SK-N-SH treated with all-trans-retinoic acid at 6 μM for 48 hours (cell line): ENCODE data around the gene ARL11.
A peak's percentile ranks its signal among the peaks of the same experiment; 100 is the strongest.

Experiments used
- ATAC-seq: fragments of 200-7000 bp; cut with Tn5 transposase; 3 replicates; pipeline ENCODE4 v1.9.1; 2020; ENCODE audit warnings: mild to moderate bottlenecking, moderate library complexity
- BACH2 ChIP-seq: fragments of 250-450 bp; sonication (Bioruptor Pico); IDR thresholded peaks from 2 replicates; pipeline ENCODE4 v1.9.0; 2021; ENCODE audit warnings: mild to moderate bottlenecking, borderline replicate concordance
- CREB5 ChIP-seq: fragments of 250-450 bp; sonication (Bioruptor Pico); IDR thresholded peaks from 2 replicates; pipeline ENCODE4 v1.5.1; 2020; ENCODE audit warnings: low read depth, mild to moderate bottlenecking, moderate library complexity
- CSDC2 ChIP-seq: fragments of 250-450 bp; sonication (Bioruptor Pico); IDR thresholded peaks from 2 replicates; pipeline ENCODE4 v1.5.0; 2020; ENCODE audit warnings: mild to moderate bottlenecking, moderate library complexity
- CSRNP3 ChIP-seq: fragments of 250-450 bp; sonication (Bioruptor Pico); IDR thresholded peaks from 2 replicates; pipeline ENCODE4 v1.5.1; 2021; ENCODE audit warnings: mild to moderate bottlenecking, moderate library complexity
- ESRRG ChIP-seq: fragments of 250-450 bp; sonication (Bioruptor Pico); IDR thresholded peaks from 2 replicates; pipeline ENCODE4 v1.6.1; 2021; ENCODE audit warnings: mild to moderate bottlenecking
- GLIS3 ChIP-seq: fragments of 250-450 bp; sonication (Bioruptor Pico); IDR thresholded peaks from 2 replicates; pipeline ENCODE4 v1.5.0; 2020; ENCODE audit warnings: mild to moderate bottlenecking, moderate library complexity
- ISL1 ChIP-seq: fragments of 250-450 bp; sonication (Bioruptor Pico); IDR thresholded peaks from 2 replicates; pipeline ENCODE4 v2.1.2; 2022; ENCODE audit warnings: mild to moderate bottlenecking, moderate library complexity
- OSR1 ChIP-seq: fragments of 250-450 bp; sonication (Bioruptor Pico); IDR thresholded peaks from 2 replicates; pipeline ENCODE4 v1.8.0; 2022; ENCODE audit warnings: moderate library complexity, mild to moderate bottlenecking, inconsistent platforms
- PPARA ChIP-seq: fragments of 250-450 bp; sonication (Bioruptor Pico); IDR thresholded peaks from 2 replicates; pipeline ENCODE4 v1.5.0; 2020; ENCODE audit warnings: mild to moderate bottlenecking, borderline replicate concordance
- RARB ChIP-seq: fragments of 250-450 bp; sonication (Bioruptor Pico); IDR thresholded peaks from 2 replicates; pipeline ENCODE4 v1.8.0; 2021; ENCODE audit warnings: mild to moderate bottlenecking, moderate library complexity
- SNAI2 ChIP-seq: fragments of 250-450 bp; sonication (Bioruptor Pico); IDR thresholded peaks from 2 replicates; pipeline ENCODE4 v1.5.0; 2020; ENCODE audit warnings: mild to moderate bottlenecking, moderate library complexity
- TCF4 ChIP-seq: fragments of 250-450 bp; sonication (Bioruptor Pico); IDR thresholded peaks from 2 replicates; pipeline ENCODE4 v1.8.0; 2021; ENCODE audit warnings: mild to moderate bottlenecking, moderate library complexity, borderline replicate concordance
- TOX ChIP-seq: fragments of 250-450 bp; sonication (Bioruptor Pico); IDR thresholded peaks from 2 replicates; pipeline ENCODE4 v1.8.0; 2021; ENCODE audit warnings: mild to moderate bottlenecking, moderate library complexity, borderline replicate concordance
- TSHZ2 ChIP-seq: fragments of 250-450 bp; sonication (Bioruptor Pico); IDR thresholded peaks from 2 replicates; pipeline ENCODE4 v1.5.0; 2020; ENCODE audit warnings: mild to moderate bottlenecking, moderate library complexity
- ZC3H10 ChIP-seq: fragments of 250-450 bp; sonication (Bioruptor Pico); IDR thresholded peaks from 2 replicates; pipeline ENCODE4 v1.5.1; 2021; ENCODE audit warnings: mild to moderate bottlenecking, moderate library complexity
- ZFP3 ChIP-seq: fragments of 250-450 bp; sonication (Bioruptor Pico); IDR thresholded peaks from 2 replicates; pipeline ENCODE4 v1.5.0; 2020; ENCODE audit warnings: mild to moderate bottlenecking, moderate library complexity
- ZNF565 ChIP-seq: fragments of 450-650 bp; formaldehyde crosslinking; conservative IDR thresholded peaks from 2 replicates; pipeline ENCODE4 v1.5.0; 2020; ENCODE audit warnings: low read depth, mild to moderate bottlenecking, moderate library complexity
- ZNF70 ChIP-seq: fragments of 450-650 bp; formaldehyde crosslinking; IDR thresholded peaks from 2 replicates; pipeline ENCODE4 v1.5.0; 2020; ENCODE audit warnings: mild to moderate bottlenecking, moderate library complexity
- ZNF8 ChIP-seq: fragments of 450-650 bp; formaldehyde crosslinking; IDR thresholded peaks from 2 replicates; pipeline ENCODE4 v1.5.0; 2020; ENCODE audit warnings: mild to moderate bottlenecking, moderate library complexity
- TF ChIP-seq, protein P1 (sequence below): fragments of 250-450 bp; sonication (Bioruptor Pico); IDR thresholded peaks from 2 replicates; pipeline ENCODE4 v1.8.0; 2021; ENCODE audit warnings: low read depth, mild to moderate bottlenecking, moderate library complexity, borderline replicate concordance

Gene ARL11

GRCh38 chr13:49655906-49656305, 27.6 kb downstream of the ARL11 start:
- ATAC-seq, result no peak

GRCh38 chr13:49657241-49657641, 28.9 kb downstream of the ARL11 start:
- no peak for ATAC-seq
- TF ChIP-seq CSRNP3, result no peak
- TF ChIP-seq SNAI2, result no peak
- no peak for TF ChIP-seq ZC3H10 (CRISPR knock-in tag)
- no peak for TF ChIP-seq ZNF565 (CRISPR knock-in tag)
- no peak for TF ChIP-seq TCF4 (CRISPR knock-in tag)
- no peak for TF ChIP-seq GLIS3 (CRISPR knock-in tag)
- no peak for TF ChIP-seq ZFP3 (CRISPR knock-in tag)
- TF ChIP-seq OSR1 (CRISPR knock-in tag), result no peak
- no peak for TF ChIP-seq CSDC2 (CRISPR knock-in tag)
- TF ChIP-seq CREB5, result no peak
- no peak for TF ChIP-seq ZNF70
- no peak for TF ChIP-seq BACH2
- no peak for TF ChIP-seq TOX (CRISPR knock-in tag)
- TF ChIP-seq, all 23 proteins: peak for 0

More at GRCh38 chr13:49655906-49656305, 27.6 kb downstream of the ARL11 start:
- TF ChIP-seq ESRRG (no peak), TCF4 (CRISPR knock-in tag) (no peak), ZC3H10 (CRISPR knock-in tag) (no peak), CSRNP3 (no peak), ZNF8 (CRISPR knock-in tag) (no peak), ZFP3 (CRISPR knock-in tag) (no peak)

GRCh38 chr13:49664606-49665005, 36.3 kb downstream of the ARL11 start:
- TF ChIP-seq CREB5 (no peak), OSR1 (CRISPR knock-in tag) (no peak), BACH2 (no peak), RARB (CRISPR knock-in tag) (no peak), GLIS3 (CRISPR knock-in tag) (no peak), ZNF8 (CRISPR knock-in tag) (no peak), TCF4 (CRISPR knock-in tag) (no peak), ZC3H10 (CRISPR knock-in tag) (no peak)
- TF ChIP-seq, all 23 proteins: peak for 0
- ATAC-seq, result no peak

GRCh38 chr13:49667773-49668172, 39.5 kb downstream of the ARL11 start:
- peak; percentile 77 for ATAC-seq
- no peak for TF ChIP-seq ISL1
- TF ChIP-seq, protein P1, sequence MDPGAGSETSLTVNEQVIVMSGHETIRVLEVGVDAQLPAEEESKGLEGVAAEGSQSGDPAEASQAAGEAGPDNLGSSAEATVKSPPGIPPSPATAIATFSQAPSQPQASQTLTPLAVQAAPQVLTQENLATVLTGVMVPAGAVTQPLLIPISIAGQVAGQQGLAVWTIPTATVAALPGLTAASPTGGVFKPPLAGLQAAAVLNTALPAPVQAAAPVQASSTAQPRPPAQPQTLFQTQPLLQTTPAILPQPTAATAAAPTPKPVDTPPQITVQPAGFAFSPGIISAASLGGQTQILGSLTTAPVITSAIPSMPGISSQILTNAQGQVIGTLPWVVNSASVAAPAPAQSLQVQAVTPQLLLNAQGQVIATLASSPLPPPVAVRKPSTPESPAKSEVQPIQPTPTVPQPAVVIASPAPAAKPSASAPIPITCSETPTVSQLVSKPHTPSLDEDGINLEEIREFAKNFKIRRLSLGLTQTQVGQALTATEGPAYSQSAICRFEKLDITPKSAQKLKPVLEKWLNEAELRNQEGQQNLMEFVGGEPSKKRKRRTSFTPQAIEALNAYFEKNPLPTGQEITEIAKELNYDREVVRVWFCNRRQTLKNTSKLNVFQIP (CRISPR knock-in tag), result no peak
- TF ChIP-seq TSHZ2, result no peak
- TF ChIP-seq PPARA, result no peak
